ENCODE results near the gene VHLL. TPM values are rescaled to one million over a fixed set of nuclear protein-coding genes. Genes with fewer than 3 reads are reported as not detected.
A peak's percentile ranks its signal among the peaks of the same experiment; 100 is the strongest.
"Not testable (repeated sequence)": the region's sequence is repeated elsewhere in the genome, so short reads cannot be mapped to it uniquely, and the experiment has no call there.

Gene VHLL
- total RNA-seq (2014; rRNA removed) (1.1 TPM in 1 of 2 replicates, not detected in the other), Bru-seq, nascent RNA (percentile 35 among the genes with signal in this experiment), BruChase-seq, experiment 1, labeled RNA remaining after a 6-hour chase (percentile 79 among the genes with signal in this experiment), BruChase-seq, experiment 2, labeled RNA remaining after a 2-hour chase (percentile 66 among the genes with signal in this experiment)
- long read RNA-seq = 0 reads

DNA sequence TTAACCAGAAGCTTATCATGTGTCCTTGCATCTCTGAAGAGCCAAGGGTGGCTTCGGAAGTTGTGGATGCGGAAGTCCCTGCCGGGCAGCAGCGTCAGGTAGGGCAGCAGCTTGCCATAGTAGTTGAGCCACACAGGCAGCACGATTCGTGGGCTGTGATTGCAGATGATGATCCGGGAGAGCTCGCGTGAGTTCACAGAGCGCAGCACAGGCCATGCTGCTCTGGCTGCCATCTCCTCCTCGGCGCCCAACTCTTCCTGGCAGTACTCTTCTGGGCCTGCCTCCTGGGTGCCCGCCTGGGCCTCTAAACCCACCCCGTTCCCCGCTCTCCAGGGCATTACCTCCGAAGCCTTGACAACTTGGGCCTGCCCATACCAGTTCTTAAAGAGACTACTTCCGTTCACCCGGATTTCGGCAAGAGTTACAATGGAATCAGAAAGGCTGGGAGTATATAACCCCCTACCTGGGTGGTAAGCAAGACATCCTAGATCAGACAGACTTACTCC lies at the start of gene VHLL:
Gene VHLL, minus strand, starts transcription at position 456 of the 506 bp plus-strand sequence. Its CDS starts 118 bp downstream, at position 338.
- intact Hi-C loops (cut with micrococcal nuclease) = no loop called here
- peaks cover 2% of the 10 kb centered on the region; the same call in 1 of the 2 replicates for H3K36me3 ChIP-seq (ENCODE audit: low read depth, low read length)
- no peak for TF ChIP-seq EZH2 (IDR thresholded peaks at IDR 0.05; ENCODE audit: low read length, unreplicated experiment)
- TF ChIP-seq EZH2phosphoT487 (IDR thresholded peaks at IDR 0.05; ENCODE audit: borderline replicate concordance, low read length) = no peak
- TF ChIP-seq, protein P1, sequence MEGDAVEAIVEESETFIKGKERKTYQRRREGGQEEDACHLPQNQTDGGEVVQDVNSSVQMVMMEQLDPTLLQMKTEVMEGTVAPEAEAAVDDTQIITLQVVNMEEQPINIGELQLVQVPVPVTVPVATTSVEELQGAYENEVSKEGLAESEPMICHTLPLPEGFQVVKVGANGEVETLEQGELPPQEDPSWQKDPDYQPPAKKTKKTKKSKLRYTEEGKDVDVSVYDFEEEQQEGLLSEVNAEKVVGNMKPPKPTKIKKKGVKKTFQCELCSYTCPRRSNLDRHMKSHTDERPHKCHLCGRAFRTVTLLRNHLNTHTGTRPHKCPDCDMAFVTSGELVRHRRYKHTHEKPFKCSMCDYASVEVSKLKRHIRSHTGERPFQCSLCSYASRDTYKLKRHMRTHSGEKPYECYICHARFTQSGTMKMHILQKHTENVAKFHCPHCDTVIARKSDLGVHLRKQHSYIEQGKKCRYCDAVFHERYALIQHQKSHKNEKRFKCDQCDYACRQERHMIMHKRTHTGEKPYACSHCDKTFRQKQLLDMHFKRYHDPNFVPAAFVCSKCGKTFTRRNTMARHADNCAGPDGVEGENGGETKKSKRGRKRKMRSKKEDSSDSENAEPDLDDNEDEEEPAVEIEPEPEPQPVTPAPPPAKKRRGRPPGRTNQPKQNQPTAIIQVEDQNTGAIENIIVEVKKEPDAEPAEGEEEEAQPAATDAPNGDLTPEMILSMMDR (conservative IDR thresholded peaks at IDR 0.05; ENCODE audit: low read depth, low read length) = no peak
- H3K9me2 ChIP-seq (replicated peaks; ENCODE audit: low read length) = no peaks in the 10 kb centered on the region
- no peaks in the 10 kb centered on the region for H3F3A ChIP-seq (ENCODE audit: low read length, unreplicated experiment)
- H3K4me3 ChIP-seq (ENCODE audit: low read length) = no peak within 1 kb of the TSS
- H3K9me3 ChIP-seq (ENCODE audit: low read length) = no peaks in the 10 kb centered on the region
- no peak for ATAC-seq
- BruUV-seq (replicated peaks) = no TSS peak
- H3K79me2 ChIP-seq (ENCODE audit: low read length) = no peaks in the 10 kb centered on the region
- no peak within 1 kb of the TSS for H3K27ac ChIP-seq (ENCODE audit: low read length)
- H4K20me1 ChIP-seq (ENCODE audit: low read length) = no peaks in the 10 kb centered on the region
- H2AFZ ChIP-seq (ENCODE audit: low read length) = no peak within 1 kb of the TSS
- H3K9ac ChIP-seq (ENCODE audit: low read length) = no peak within 1 kb of the TSS
- ChIA-PET POLR2A (ENCODE audit: unreplicated experiment) (no interaction called here), CTCF (no interaction called here)
- H3K4me1 ChIP-seq (ENCODE audit: insufficient read depth, low read length) = peaks cover 9% of the 10 kb centered on the region; the same call in 1 of the 2 replicates
- H3K27me3 ChIP-seq (ENCODE audit: low read length) = no peaks in the 10 kb centered on the region
- no peak for DNase-seq
- H3K4me2 ChIP-seq (ENCODE audit: low read length) = no peak within 1 kb of the TSS

DNA sequence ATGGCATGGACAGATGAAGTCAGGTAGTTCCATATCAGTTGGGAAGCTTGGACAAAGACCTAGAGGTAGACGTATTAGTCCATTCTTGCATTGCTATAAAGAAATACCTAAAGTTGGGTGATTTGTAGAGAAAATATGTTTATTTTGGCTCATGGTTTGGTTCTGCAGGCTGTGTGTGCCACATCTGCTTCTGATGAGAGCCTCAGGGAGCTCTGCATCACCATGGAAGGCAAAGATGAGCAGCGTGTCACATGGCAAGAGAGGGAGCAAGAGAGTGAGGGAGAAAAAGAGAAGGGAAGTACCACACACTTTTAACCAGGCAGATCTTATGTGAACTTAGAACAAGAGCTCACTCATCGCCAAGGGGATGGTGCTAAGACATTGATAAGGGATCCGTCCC lies 48.2 kb upstream of the VHLL start:
- Histone ChIP-seq H3K27me3 (ENCODE audit: low read length) (no peaks in the 10 kb centered on the region), H3K9ac (ENCODE audit: low read length) (no peak overlapping the region), H3K4me1 (ENCODE audit: insufficient read depth, low read length) (no peaks in the 10 kb centered on the region), H3F3A (ENCODE audit: low read length, unreplicated experiment) (no peaks in the 10 kb centered on the region), H3K9me2 (replicated peaks; ENCODE audit: low read length) (no peaks in the 10 kb centered on the region), H3K4me2 (ENCODE audit: low read length) (no peak overlapping the region), H3K36me3 (ENCODE audit: low read depth, low read length) (no peaks in the 10 kb centered on the region), H3K79me2 (ENCODE audit: low read length) (no peaks in the 10 kb centered on the region), H3K4me3 (ENCODE audit: low read length) (no peak overlapping the region), H4K20me1 (ENCODE audit: low read length) (no peaks in the 10 kb centered on the region), H2AFZ (ENCODE audit: low read length) (no peak overlapping the region), H3K27ac (ENCODE audit: low read length) (no peak overlapping the region), H3K9me3 (ENCODE audit: low read length) (no peaks in the 10 kb centered on the region)
- no peak for TF ChIP-seq EZH2phosphoT487 (IDR thresholded peaks at IDR 0.05; ENCODE audit: borderline replicate concordance, low read length)
- TF ChIP-seq, protein P1 (conservative IDR thresholded peaks at IDR 0.05; ENCODE audit: low read depth, low read length) = no peak
- no peak for TF ChIP-seq EZH2 (IDR thresholded peaks at IDR 0.05; ENCODE audit: low read length, unreplicated experiment)
- CTCF ChIA-PET = no interaction called here
- POLR2A ChIA-PET (ENCODE audit: unreplicated experiment) = no interaction called here
- ATAC-seq (no peak), DNase-seq (no peak)
- no TSS peak for BruUV-seq (replicated peaks)
- intact Hi-C loops (cut with micrococcal nuclease) = loop anchor here (1.0 kb wide), 1 partner anchor 15 kb away; no protein-coding TSS in a partner anchor

DNA sequence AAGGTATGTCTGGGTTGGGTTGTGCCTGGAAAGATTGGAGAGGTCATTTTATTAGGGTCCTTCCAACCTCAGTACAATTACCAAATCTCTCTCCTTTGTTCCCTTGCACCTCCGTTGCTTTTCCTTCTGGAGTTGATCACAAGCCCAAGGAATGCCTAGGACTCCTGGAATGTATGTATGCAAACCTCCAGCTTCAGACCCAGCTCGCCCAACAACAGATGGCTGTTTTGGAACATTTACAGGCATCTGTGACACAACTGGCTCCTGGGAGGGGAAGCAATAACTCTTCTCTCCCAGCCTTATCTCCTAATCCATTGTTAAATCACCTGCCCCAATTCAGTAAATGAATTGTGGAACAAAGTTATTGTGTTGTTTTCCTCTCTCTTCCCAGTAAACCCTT lies 47.5 kb upstream of the VHLL start:
- Histone ChIP-seq H3K4me1 (ENCODE audit: insufficient read depth, low read length) (no peaks in the 10 kb centered on the region), H3K27ac (ENCODE audit: low read length) (no peak overlapping the region), H4K20me1 (ENCODE audit: low read length) (no peaks in the 10 kb centered on the region), H3K9ac (ENCODE audit: low read length) (no peak overlapping the region), H3K4me2 (ENCODE audit: low read length) (no peak overlapping the region), H3K79me2 (ENCODE audit: low read length) (no peaks in the 10 kb centered on the region), H2AFZ (ENCODE audit: low read length) (no peak overlapping the region), H3K9me2 (replicated peaks; ENCODE audit: low read length) (no peaks in the 10 kb centered on the region), H3F3A (ENCODE audit: low read length, unreplicated experiment) (no peaks in the 10 kb centered on the region), H3K9me3 (ENCODE audit: low read length) (no peaks in the 10 kb centered on the region), H3K36me3 (ENCODE audit: low read depth, low read length) (no peaks in the 10 kb centered on the region), H3K27me3 (ENCODE audit: low read length) (no peaks in the 10 kb centered on the region), H3K4me3 (ENCODE audit: low read length) (no peak overlapping the region)
- no TSS peak for BruUV-seq (replicated peaks)
- POLR2A ChIA-PET (ENCODE audit: unreplicated experiment) = no interaction called here
- intact Hi-C loops (cut with micrococcal nuclease) = loop anchor here (1.0 kb wide), 1 partner anchor 14 kb away; no protein-coding TSS in a partner anchor
- TF ChIP-seq, protein P1 (conservative IDR thresholded peaks at IDR 0.05; ENCODE audit: low read depth, low read length) = no peak
- TF ChIP-seq EZH2phosphoT487 (IDR thresholded peaks at IDR 0.05; ENCODE audit: borderline replicate concordance, low read length) (no peak), EZH2 (IDR thresholded peaks at IDR 0.05; ENCODE audit: low read length, unreplicated experiment) (no peak)
- ATAC-seq = no peak
- no peak for DNase-seq
- CTCF ChIA-PET = no interaction called here

DNA sequence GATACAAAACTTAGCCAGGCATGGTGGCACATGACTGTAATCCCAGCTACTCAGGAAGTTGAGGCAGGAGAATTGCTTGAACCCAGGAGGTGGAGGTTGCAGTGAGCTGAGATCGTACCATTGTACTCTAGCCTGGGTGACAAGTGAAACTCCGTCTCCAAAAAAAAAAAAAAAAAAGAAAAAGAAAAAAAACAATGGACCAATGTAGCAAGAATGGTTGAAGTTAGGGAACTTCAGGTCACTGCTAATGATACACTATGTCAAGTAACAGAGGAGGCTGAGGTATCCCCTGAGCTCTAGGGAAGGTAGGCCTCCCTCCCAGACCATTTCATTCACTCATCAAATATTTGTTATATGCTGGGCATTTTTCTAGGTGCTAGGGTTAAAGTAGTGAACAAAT lies 46.9 kb upstream of the VHLL start:
- H3F3A ChIP-seq (ENCODE audit: low read length, unreplicated experiment); H3K9ac ChIP-seq (ENCODE audit: low read length); BruUV-seq (replicated peaks); H4K20me1 ChIP-seq (ENCODE audit: low read length); POLR2A ChIA-PET (ENCODE audit: unreplicated experiment); H3K9me2 ChIP-seq (replicated peaks; ENCODE audit: low read length); H3K36me3 ChIP-seq (ENCODE audit: low read depth, low read length); H3K4me1 ChIP-seq (ENCODE audit: insufficient read depth, low read length); H3K4me2 ChIP-seq (ENCODE audit: low read length); intact Hi-C loops (cut with micrococcal nuclease); H3K79me2 ChIP-seq (ENCODE audit: low read length); H3K4me3 ChIP-seq (ENCODE audit: low read length); H3K27ac ChIP-seq (ENCODE audit: low read length); CTCF ChIA-PET; H3K9me3 ChIP-seq (ENCODE audit: low read length); DNase-seq; H3K27me3 ChIP-seq (ENCODE audit: low read length); ATAC-seq; H2AFZ ChIP-seq (ENCODE audit: low read length): not testable (repeated sequence)
